HepG2 (cell line): ENCODE measurements around the gene DPP6. TPM values are rescaled to one million over a fixed set of nuclear protein-coding genes. Genes with fewer than 3 reads are reported as not detected.

Source experiments
- ATF7-NPFF ChIP-seq: sonication (generic); formaldehyde crosslinking; IDR thresholded peaks from 2 replicates; pipeline ENCODE4 v1.8.1; 2023; ENCODE audit warnings: mild to moderate bottlenecking, low read depth, missing genetic modification reagents, moderate library complexity
- BHLHE40 ChIP-seq: IDR thresholded peaks from 2 replicates; pipeline ENCODE4 v1.6.1; 2011; ENCODE audit warnings: low read length, improper control_type of control experiment
- CSRNP1 ChIP-seq: sonication (generic); formaldehyde crosslinking; IDR thresholded peaks from 2 replicates; pipeline ENCODE4 v1.8.1; 2023; ENCODE audit warnings: mild to moderate bottlenecking, missing genetic modification reagents
- GABPA ChIP-seq, 2 experiments: IDR thresholded peaks; 2 replicates each; pipeline ENCODE4 v1.6.1; 2011 to 2016; ENCODE audit warnings: low read depth in 2 of 2, low read length in 1 of 2, missing biosample characterization in 1 of 2, missing genetic modification characterization in 1 of 2
- HBP1 ChIP-seq: IDR thresholded peaks from 2 replicates; pipeline ENCODE4 v1.6.1; 2016; ENCODE audit warnings: low read depth, control low read depth
- HDAC6 ChIP-seq: fragments of 200-600 bp; sonication (generic); IDR thresholded peaks from 2 replicates; pipeline ENCODE4 v1.7.0; 2017; ENCODE audit warnings: mild to moderate bottlenecking, antibody characterized with exemption, low read length, low read depth
- POGZ ChIP-seq: sonication (generic); formaldehyde crosslinking; IDR thresholded peaks from 2 replicates; pipeline ENCODE4 v1.4.0; 2020; ENCODE audit warnings: mild to moderate bottlenecking, missing genetic modification reagents
- SAFB2 ChIP-seq: sonication (generic); formaldehyde crosslinking; IDR thresholded peaks from 2 replicates; pipeline ENCODE4 v1.5.1; 2020; ENCODE audit warnings: missing genetic modification reagents, low read depth, mild to moderate bottlenecking, borderline replicate concordance
- SIX1 ChIP-seq: sonication (generic); formaldehyde crosslinking; IDR thresholded peaks from 2 replicates; pipeline ENCODE4 v1.4.0; 2020; ENCODE audit warnings: missing genetic modification reagents, borderline replicate concordance
- SNAPC2 ChIP-seq: sonication (generic); formaldehyde crosslinking; IDR thresholded peaks from 2 replicates; pipeline ENCODE4 v1.8.1; 2022; ENCODE audit warnings: mild to moderate bottlenecking, missing genetic modification reagents
- TEAD3 ChIP-seq: optimal IDR thresholded peaks from 2 replicates; pipeline ENCODE3; 2016; ENCODE audit warnings: borderline replicate concordance
- ZKSCAN8 ChIP-seq: IDR thresholded peaks from 2 replicates; pipeline ENCODE4 v1.6.1; 2016; ENCODE audit warnings: borderline replicate concordance, missing genetic modification reagents, missing compliant biosample characterization
- ZNF274 ChIP-seq: sonication (generic); formaldehyde crosslinking; IDR thresholded peaks from 2 replicates; pipeline ENCODE4 v1.5.1; 2020; ENCODE audit warnings: mild to moderate bottlenecking, missing genetic modification reagents
- ZNF30 ChIP-seq: sonication (generic); formaldehyde crosslinking; IDR thresholded peaks from 2 replicates; pipeline ENCODE4 v1.5.0; 2020; ENCODE audit warnings: mild to moderate bottlenecking, missing genetic modification reagents
- ZNF33B ChIP-seq: sonication (generic); formaldehyde crosslinking; IDR thresholded peaks from 2 replicates; pipeline ENCODE4 v1.5.1; 2020; ENCODE audit warnings: mild to moderate bottlenecking, missing genetic modification reagents
- ZNF557 ChIP-seq: sonication (generic); formaldehyde crosslinking; IDR thresholded peaks from 2 replicates; pipeline ENCODE4 v1.4.0; 2020; ENCODE audit warnings: missing genetic modification reagents
- ZNF746 ChIP-seq: sonication (generic); formaldehyde crosslinking; IDR thresholded peaks from 2 replicates; pipeline ENCODE4 v1.8.0; 2022; ENCODE audit warnings: mild to moderate bottlenecking, missing genetic modification reagents
- ZSCAN21 ChIP-seq: sonication (generic); formaldehyde crosslinking; IDR thresholded peaks from 2 replicates; pipeline ENCODE4 v1.8.0; 2022; ENCODE audit warnings: mild to moderate bottlenecking, missing genetic modification reagents, moderate library complexity, borderline replicate concordance
- polyA plus RNA-seq, 8 experiments: library from polyadenylated mRNA; depleted of rRNA in 3 of 8; stranded (reverse) in 7 of 8; unstranded in 1 of 8; fragments of >200 nt; fragmentation: Illumina TruSeq in 4 of 8; extraction: Trizol in 4 of 8; gene quantifications; 2 replicates each; pipeline versions ENCODE4 v1.2.1 to v1.2.3, GENCODE V29; 2011 to 2016; ENCODE audit warnings: low read depth in 4 of 8, missing spikeins in 1 of 8, mixed read lengths in 1 of 8; ENCODE audit not compliant: insufficient read depth in 1 of 8
- total RNA-seq, 5 experiments: library from RNA; depleted of rRNA; stranded (reverse); fragments of >200 nt; fragmentation: Illumina TruSeq; extraction: Trizol; gene quantifications; 2 replicates each; pipeline ENCODE4 v1.2.3, GENCODE V29; 2016; ENCODE audit warnings: low read depth in 1 of 5
- TF ChIP-seq, protein P1 (sequence below): sonication (generic); formaldehyde crosslinking; IDR thresholded peaks from 2 replicates; pipeline ENCODE4 v1.4.0; 2020; ENCODE audit warnings: missing genetic modification reagents, borderline replicate concordance
- TF ChIP-seq, protein P2 (sequence below): sonication (generic); formaldehyde crosslinking; IDR thresholded peaks from 2 replicates; pipeline ENCODE4 v1.4.0; 2020; ENCODE audit warnings: missing genetic modification reagents
- TF ChIP-seq, protein P3 (sequence below): sonication (generic); formaldehyde crosslinking; IDR thresholded peaks from 2 replicates; pipeline ENCODE4 v1.4.0; 2020; ENCODE audit warnings: missing genetic modification reagents

The DPP6 gene
- total and polyA plus RNA-seq, 2 of the 13 experiments (the other 11 are each of a cell fraction or from before 2014, with no cell fraction given): not detected

DNA sequence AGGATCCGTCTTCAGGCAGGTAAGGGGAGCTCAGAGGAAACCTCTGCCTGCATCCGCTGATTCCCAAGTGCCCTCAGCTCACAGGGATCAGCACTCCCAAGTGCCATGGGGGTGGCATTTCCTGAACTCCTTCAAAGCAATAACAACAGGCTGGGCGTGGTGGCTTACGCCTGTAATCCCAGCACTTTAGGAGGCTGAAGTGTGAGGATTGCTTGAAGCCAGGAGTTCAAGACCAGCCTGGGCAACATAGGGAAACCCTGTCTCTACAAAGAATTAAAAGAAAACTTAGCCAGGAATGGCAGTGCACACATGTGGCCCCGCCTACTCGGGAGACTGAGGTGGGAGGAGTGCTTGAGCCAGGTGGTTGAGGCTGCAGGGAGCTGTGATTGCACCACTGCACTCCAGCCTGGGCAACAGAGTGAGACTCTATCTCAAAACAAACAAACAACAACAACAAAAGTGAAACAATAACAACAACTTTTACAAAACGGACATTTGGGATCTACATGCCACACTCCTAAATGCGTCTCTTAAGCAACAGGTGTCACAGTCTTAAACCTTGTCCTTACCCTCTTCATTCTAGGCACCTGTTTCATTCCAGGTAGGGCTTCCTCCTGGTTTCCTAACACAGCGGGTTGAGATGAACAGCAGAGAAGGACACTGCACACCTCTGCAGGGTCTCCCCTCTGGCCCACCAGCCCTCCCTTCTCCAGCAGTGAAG lies 877.0 kb downstream of the DPP6 start (continued):
- TF ChIP-seq, protein P1, sequence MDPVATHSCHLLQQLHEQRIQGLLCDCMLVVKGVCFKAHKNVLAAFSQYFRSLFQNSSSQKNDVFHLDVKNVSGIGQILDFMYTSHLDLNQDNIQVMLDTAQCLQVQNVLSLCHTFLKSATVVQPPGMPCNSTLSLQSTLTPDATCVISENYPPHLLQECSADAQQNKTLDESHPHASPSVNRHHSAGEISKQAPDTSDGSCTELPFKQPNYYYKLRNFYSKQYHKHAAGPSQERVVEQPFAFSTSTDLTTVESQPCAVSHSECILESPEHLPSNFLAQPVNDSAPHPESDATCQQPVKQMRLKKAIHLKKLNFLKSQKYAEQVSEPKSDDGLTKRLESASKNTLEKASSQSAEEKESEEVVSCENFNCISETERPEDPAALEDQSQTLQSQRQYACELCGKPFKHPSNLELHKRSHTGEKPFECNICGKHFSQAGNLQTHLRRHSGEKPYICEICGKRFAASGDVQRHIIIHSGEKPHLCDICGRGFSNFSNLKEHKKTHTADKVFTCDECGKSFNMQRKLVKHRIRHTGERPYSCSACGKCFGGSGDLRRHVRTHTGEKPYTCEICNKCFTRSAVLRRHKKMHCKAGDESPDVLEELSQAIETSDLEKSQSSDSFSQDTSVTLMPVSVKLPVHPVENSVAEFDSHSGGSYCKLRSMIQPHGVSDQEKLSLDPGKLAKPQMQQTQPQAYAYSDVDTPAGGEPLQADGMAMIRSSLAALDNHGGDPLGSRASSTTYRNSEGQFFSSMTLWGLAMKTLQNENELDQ (CRISPR knock-in tag): no peak
- no peak for TF ChIP-seq ZNF274 (CRISPR knock-in tag)
- no peak for TF ChIP-seq GABPA (IDR thresholded peaks at IDR 0.05; ENCODE audit: low read depth, low read length)
- TF ChIP-seq GABPA (CRISPR knock-in tag; IDR thresholded peaks at IDR 0.05; ENCODE audit: low read depth): no peak
- no peak for TF ChIP-seq BHLHE40
- TF ChIP-seq POGZ (CRISPR knock-in tag): no peak
- TF ChIP-seq ZKSCAN8: no peak
- 0 out of 2 replicates have a peak, but pooled peaks have one; percentile 42 for TF ChIP-seq CSRNP1 (CRISPR knock-in tag)
- peak; percentile 27; the same call in 1 of the 2 replicates for TF ChIP-seq SNAPC2 (CRISPR knock-in tag)
- no peak for TF ChIP-seq ZSCAN21 (CRISPR knock-in tag)
- no peak for TF ChIP-seq SIX1
- no peak for TF ChIP-seq ZNF33B (CRISPR knock-in tag)
- no peak for TF ChIP-seq HBP1 (CRISPR knock-in tag)
- TF ChIP-seq ATF7-NPFF: no peak
- TF ChIP-seq, protein P2, sequence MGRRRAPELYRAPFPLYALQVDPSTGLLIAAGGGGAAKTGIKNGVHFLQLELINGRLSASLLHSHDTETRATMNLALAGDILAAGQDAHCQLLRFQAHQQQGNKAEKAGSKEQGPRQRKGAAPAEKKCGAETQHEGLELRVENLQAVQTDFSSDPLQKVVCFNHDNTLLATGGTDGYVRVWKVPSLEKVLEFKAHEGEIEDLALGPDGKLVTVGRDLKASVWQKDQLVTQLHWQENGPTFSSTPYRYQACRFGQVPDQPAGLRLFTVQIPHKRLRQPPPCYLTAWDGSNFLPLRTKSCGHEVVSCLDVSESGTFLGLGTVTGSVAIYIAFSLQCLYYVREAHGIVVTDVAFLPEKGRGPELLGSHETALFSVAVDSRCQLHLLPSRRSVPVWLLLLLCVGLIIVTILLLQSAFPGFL (CRISPR knock-in tag): no peak
- no peak for TF ChIP-seq SAFB2 (CRISPR knock-in tag)
- TF ChIP-seq TEAD3 (CRISPR knock-in tag): no peak
- TF ChIP-seq ZNF30 (CRISPR knock-in tag): no peak
- no peak for TF ChIP-seq ZNF746
- TF ChIP-seq, protein P3, sequence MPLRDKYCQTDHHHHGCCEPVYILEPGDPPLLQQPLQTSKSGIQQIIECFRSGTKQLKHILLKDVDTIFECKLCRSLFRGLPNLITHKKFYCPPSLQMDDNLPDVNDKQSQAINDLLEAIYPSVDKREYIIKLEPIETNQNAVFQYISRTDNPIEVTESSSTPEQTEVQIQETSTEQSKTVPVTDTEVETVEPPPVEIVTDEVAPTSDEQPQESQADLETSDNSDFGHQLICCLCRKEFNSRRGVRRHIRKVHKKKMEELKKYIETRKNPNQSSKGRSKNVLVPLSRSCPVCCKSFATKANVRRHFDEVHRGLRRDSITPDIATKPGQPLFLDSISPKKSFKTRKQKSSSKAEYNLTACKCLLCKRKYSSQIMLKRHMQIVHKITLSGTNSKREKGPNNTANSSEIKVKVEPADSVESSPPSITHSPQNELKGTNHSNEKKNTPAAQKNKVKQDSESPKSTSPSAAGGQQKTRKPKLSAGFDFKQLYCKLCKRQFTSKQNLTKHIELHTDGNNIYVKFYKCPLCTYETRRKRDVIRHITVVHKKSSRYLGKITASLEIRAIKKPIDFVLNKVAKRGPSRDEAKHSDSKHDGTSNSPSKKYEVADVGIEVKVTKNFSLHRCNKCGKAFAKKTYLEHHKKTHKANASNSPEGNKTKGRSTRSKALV (CRISPR knock-in tag): no peak
- TF ChIP-seq HDAC6: no peak
- no peak for TF ChIP-seq ZNF557
